Measurements from ENCODE around the gene KRT4. TPM values are rescaled to one million over a fixed set of nuclear protein-coding genes. Genes with fewer than 3 reads are reported as not detected.

KRT4 gene
- total and polyA plus RNA-seq, 2 experiments from 2014 or later, result not detected

GRCh38 chr12:52757449-52758176 lies 56.3 kb downstream of the KRT4 start:
- H3K9me3 Mint-ChIP-seq, result peaks cover 28% of the 10 kb centered on the region
- 0 out of 2 replicates have a peak, but pooled peaks cover 5% of the 10 kb centered on the region for H3K9me2 ChIP-seq (ENCODE audit: insufficient read depth)
- peaks cover 5% of the 10 kb centered on the region for H3K36me3 Mint-ChIP-seq (ENCODE audit: low read depth)

More at GRCh38 chr12:52757449-52758176, 56.3 kb downstream of the KRT4 start:
- Histone ChIP-seq H3K4me3 (no peak overlapping the region), H3K27me3 (ENCODE audit: insufficient read depth) (no peaks in the 10 kb centered on the region), H2AFZ (no peak overlapping the region), H3K27ac (ENCODE audit: low read depth) (no peak overlapping the region), H3F3A (replicated peaks; ENCODE audit: low read depth) (no peaks in the 10 kb centered on the region), H4K20me1 (replicated peaks; ENCODE audit: insufficient read depth) (no peaks in the 10 kb centered on the region), H3K79me2 (replicated peaks; ENCODE audit: insufficient read depth) (no peaks in the 10 kb centered on the region), H3K4me2 (no peak overlapping the region), H3K4me1 (ENCODE audit: insufficient read depth) (no peaks in the 10 kb centered on the region), H3K36me3 (ENCODE audit: insufficient read depth) (no peaks in the 10 kb centered on the region; the same call in 1 of the 2 replicates)
- peaks cover 9% of the 10 kb centered on the region for H3K27me3 Mint-ChIP-seq (ENCODE audit: insufficient read depth, low read depth, poor library complexity)
- no peaks in the 10 kb centered on the region for H3K4me1 Mint-ChIP-seq
- TF ChIP-seq EZH2phosphoT487 (IDR thresholded peaks at IDR 0.05; ENCODE audit: unreplicated experiment) (no peak), POLR2AphosphoS5 (IDR thresholded peaks at IDR 0.05; ENCODE audit: low read depth) (no peak), STAT1 (IDR thresholded peaks at IDR 0.05; ENCODE audit: unreplicated experiment) (no peak), REST (IDR thresholded peaks at IDR 0.05; ENCODE audit: unreplicated experiment) (no peak), ZNF462 (CRISPR knock-in tag; IDR thresholded peaks at IDR 0.05) (no peak), NANOG (IDR thresholded peaks at IDR 0.05; ENCODE audit: borderline replicate concordance) (no peak), CTCF (conservative IDR thresholded peaks at IDR 0.05; ENCODE audit: low read depth in 2 of 2) (no peak), JUNB (IDR thresholded peaks at IDR 0.05; ENCODE audit: unreplicated experiment) (no peak), ZNF114 (CRISPR knock-in tag; IDR thresholded peaks at IDR 0.05) (no peak), ETS1 (IDR thresholded peaks at IDR 0.05) (no peak), EZH2 (IDR thresholded peaks at IDR 0.05; ENCODE audit: low read depth, unreplicated experiment) (no peak), CREB1 (CRISPR knock-in tag; IDR thresholded peaks at IDR 0.05; ENCODE audit: low read depth) (no peak), ZNF331 (CRISPR knock-in tag; IDR thresholded peaks at IDR 0.05; ENCODE audit: low read depth) (no peak)
- DNase-seq (ENCODE audit: low spot score) (no peak), ATAC-seq (no peak)
- no peak overlapping the region for H3K4me3 Mint-ChIP-seq
- no peak overlapping the region for H3K27ac Mint-ChIP-seq
